Cortex of kidney (tissue), 1 donor: ENCODE measurements around the gene GGN.
"Not testable (repeated sequence)": the region's sequence is repeated elsewhere in the genome, so short reads cannot be mapped to it uniquely, and the experiment has no call there.

Experiments
- DNase-seq: peaks from one replicate; lab custom pipeline; 2025; lab: John Stamatoyannopoulos, UW

The GGN gene

DNA sequence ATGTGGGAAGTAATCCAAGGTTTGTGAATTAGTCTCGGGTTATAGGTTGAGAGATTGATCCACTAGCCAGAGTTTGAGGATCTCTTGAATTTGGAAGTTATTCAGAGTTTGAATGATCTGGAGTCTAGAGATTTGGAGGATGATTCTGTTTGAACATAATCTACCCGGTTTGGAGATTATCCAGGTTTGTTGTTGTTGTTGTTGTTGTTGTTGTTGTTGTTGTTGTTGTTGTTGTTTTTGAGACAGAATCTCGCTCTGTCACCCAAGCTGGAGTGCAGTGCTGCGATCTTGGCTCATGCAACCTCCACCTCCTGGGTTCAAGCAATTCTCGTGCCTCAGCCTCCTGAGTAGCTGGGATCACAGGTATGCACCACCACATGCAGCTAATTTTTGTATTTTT lies 24.1 kb upstream of the GGN start:
- DNase-seq, result not testable (repeated sequence)

DNA sequence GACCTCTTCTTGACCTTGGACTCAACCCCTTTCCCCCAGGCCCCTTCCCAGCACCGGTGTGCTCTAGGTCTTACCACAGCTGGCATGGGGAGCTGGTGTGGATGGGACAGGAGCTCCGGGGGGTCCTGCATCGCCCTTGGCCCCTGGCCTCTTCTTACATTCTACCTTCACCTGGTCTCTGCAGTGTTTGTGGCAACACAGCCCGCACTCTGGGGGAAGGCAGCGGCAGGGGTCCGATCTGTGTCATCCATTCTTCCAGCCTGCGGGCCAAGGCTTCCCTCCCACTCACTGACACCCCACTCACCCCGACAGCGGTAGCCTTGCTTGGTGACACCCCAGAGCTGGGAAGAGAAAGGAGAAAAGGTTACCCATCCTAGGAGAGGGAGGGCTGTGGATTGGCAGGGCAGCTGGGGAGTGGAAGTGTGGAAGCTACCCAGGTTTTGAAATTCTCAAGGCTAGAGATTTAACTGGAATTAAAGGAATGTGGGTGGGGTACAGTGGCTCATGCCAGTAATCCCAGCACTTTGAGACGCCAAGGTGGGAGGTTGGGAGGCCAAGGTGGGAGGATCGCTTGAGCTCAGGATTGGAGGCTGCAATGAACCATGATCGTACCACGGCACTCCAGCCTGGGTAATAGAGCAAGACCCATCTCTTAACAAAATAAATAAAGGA lies 23.3 kb upstream of the GGN start:
- DNase-seq, result no peak

GRCh38 chr19:38410407-38410806 lies 22.6 kb upstream of the GGN start:
- not testable (repeated sequence) for DNase-seq

- no peak for DNase-seq
These were observed 21.8 kb upstream of the GGN start for GRCh38 chr19:38409631-38410133.

- DNase-seq, result no peak
These were observed 17.4 kb upstream of the GGN start for GRCh38 chr19:38405276-38405675.

GRCh38 chr19:38404858-38405257 lies 17.0 kb upstream of the GGN start:
- DNase-seq, result no peak

DNA sequence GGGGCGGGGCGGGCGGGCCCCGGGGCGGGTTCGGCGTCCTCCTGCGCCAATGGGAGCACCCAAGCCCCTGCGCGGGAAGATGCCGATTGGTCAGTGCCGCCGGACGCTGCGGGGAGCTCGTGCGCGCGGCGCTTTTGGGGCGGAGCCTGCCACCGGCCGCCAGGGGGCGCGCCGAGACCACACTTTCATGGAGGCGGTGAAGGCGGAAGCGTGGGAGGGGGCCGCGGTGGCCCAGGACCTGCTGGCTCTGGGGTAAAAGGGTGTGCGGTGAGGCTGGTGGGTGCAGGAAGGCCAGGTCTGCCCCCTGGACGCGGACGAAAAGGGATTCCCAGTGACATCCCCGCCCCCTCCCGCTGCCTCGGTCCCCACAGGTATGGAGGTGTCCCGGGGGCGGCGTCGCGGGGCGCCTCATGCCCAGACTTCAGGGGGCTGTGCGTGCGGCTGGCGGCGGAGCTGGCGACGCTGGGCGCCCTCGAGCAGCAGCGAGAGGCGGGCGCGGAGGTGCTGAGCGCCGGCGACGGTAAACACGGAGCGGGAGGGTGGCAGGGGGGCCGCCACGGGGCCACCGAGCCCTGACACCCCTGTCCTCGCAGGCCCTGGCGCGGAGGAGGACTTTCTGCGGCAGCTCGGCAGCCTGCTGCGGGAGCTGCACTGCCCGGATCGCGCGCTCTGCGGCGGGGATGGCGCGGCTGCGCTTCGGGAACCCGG lies 15.3 kb upstream of the GGN start, which contains the start of gene FAM98C:
TSS of gene FAM98C (plus strand) at position 127 of the 708 bp plus-strand sequence. CDS start at position 188, 61 bp downstream.
- no peak for DNase-seq

DNA sequence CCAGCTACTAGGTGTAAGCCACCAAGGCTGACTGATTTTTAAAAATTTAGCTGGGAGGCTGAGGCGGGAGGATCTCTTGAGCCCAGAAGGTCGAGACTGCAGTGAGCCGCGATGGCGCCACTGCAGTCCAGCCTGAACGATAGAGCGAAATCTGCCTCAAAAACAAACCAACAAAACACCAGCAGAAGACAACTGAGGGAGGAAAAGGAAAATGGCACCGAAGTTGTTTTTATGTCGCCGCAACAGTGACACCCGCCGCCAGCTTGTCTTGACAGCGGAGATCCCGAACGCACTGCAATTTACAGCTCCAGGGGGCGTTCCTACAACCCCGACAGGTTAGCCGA lies 14.8 kb upstream of the GGN start:
- DNase-seq, result no peak

- DNase-seq, result no peak
These were observed 13.3 kb upstream of the GGN start for GRCh38 chr19:38401148-38401547.

- no peak for DNase-seq
These were observed 12.5 kb upstream of the GGN start for GRCh38 chr19:38400361-38400760.

DNA sequence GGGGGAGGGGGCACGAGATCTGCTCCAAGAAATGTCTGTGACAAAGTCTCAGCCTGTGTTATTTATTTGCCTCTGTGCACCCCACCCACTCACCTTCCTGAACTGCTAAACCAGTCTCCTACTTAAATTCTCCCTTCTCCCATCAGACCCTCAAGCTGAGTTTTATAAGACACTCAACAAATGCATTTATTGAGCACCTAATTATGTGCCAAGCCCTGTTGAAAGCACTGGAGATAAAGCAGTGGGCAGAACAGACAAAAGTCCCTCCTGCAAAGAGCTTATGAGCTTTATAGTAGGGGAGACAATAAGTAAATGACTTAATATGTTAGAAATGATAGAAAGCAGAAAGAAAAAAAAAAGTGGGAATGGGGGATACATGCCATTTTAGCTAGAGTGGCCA lies 11.7 kb upstream of the GGN start:
- DNase-seq, result no peak

- DNase-seq, result no peak
These were observed 11.2 kb upstream of the GGN start for GRCh38 chr19:38399081-38399480.

DNA sequence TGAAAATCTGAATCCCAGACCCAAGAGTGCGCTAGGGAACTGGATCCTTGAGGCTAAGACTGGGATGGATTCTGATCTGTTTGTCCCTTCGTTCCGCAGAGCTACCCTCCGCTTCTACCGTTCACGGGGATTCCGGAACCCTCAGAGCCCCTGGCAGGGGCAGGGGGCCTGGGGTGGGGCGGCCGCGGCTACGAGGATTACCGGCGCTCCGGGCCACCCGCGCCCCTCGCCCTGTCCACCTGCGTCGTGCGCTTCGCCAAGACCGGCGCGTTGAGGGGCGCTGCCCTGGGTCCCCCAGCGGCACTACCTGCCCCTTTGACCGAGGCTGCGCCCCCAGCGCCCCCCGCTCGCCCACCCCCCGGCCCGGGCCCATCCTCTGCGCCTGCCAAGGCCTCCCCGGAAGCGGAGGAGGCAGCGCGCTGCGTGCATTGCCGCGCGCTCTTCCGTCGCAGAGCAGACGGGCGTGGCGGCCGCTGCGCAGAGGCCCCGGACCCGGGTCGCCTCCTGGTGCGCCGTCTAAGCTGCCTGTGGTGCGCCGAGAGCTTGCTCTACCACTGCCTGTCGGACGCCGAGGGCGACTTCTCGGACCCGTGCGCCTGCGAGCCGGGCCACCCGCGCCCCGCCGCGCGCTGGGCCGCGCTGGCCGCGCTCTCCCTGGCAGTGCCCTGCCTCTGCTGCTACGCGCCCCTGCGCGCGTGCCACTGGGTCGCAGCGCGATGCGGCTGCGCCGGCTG lies 7.7 kb upstream of the GGN start:
- no peak for DNase-seq

- no peak for DNase-seq
These were observed 6.7 kb upstream of the GGN start for GRCh38 chr19:38394488-38394887.

DNA sequence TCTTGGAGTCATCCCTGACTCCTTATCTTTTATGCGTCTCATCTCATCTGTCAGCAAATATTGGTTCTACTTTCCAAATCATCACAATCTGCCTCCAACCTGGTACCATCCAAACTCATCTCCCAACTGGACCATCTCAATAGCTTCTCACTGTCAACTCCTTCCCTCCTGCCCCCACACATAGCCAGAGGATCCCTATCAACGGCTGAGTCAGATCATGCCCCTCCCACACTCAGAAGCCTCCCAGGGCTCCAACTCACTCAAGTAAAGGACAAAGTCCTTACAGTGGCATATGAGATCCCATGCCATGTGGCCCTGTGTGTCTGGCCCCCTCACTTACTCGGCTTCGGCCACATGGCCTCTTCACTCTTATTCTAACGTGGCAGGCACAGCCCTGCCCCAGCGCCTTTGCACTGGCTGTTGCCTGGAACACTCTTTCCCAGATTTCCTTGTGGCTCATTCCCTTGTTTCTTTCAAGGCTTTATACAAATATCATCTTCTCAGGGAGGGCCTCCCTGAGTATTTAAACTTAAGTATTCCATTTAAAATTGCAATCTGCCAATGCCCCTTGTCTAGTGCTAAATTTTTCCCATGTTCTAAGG lies 5.0 kb upstream of the GGN start:
- DNase-seq, result no peak

GRCh38 chr19:38391911-38392464 lies 4.2 kb upstream of the GGN start:
- no peak for DNase-seq

DNA sequence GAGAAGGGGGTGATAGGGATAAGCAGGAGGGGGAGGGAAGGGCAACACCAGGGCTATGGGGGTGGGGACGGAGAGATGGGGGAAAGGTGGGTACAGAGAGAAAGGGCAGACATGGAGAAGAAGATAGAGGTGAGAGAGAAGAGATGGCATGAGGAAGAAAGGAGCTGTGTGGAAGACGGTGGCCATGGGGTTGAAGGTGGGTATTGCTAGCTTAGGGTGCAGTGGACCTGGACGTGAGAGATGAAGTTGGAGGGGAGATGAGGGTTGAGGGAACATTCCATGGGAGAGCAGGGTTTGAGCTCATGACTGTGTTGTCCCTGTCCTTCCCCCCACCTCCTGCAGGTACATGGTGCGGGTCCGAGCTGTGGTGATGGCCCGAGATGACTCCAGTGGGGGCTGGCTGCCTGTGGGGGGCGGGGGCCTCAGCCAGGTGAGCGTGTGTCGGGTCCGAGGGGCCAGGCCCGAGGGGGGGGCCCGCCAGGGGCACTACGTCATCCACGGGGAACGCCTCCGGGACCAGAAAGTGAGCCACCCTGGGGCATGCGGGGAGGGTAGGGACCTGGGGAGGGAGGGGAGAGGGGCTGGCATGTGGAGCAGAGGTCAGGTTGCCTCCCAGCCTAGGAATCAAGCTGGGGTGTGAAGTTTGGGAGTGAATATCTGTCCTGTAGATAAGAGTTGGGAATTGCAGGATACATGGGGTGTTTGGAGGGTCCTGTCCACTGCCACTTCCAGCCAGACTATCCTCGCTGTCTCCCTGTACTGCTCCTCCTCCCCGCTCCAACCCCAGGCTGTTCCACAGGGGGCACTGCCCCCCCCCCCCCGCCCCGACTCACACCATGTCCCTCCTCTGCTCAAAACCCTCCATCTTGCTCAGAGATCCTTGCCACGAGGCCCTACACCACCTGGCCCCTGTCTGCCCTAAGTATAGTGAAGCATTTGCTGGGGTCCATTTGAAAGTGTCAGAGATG lies 2.4 kb upstream of the GGN start:
- DNase-seq, result no peak

DNA sequence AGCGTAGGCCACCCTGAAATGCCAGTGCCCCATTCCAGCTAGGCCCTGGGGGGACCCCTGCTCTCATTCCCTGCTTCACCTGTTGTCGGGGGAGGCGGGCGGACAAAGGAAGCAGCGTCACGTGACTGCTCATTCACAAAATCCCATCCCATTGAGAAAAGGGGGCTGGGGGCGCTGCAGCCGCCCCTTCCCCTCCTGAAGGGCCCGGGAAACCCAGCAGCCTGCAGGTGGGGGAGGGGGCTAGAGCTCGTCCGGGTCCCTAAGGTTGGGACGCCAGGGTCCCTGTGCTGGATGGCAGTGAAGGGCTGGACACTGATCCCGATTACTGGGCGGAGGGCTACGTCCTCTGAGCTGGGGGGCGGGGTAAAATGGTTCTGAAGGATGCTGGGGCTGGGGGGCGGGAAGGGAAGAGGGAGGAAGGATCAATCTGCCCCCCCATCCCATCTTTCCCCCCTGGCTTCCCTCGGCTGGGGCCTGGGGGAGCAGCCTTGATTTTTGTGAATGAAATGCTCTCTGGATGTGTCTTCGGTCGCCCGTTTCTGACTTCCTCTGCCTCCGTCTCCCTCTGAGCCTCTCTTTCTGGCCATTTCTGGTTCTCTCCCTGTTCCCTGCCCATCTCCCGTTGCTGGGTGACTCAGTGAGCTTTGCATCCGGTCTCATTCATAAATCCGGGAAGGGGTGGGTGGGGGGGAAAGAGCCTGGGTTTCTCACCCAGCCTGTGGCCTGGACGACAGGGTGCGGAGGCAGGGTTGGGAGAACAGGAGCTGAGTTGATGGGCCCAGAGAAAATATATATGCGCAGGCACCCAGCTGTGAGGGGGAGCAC lies 1.5 kb upstream of the GGN start:
- DNase-seq, result no peak

DNA sequence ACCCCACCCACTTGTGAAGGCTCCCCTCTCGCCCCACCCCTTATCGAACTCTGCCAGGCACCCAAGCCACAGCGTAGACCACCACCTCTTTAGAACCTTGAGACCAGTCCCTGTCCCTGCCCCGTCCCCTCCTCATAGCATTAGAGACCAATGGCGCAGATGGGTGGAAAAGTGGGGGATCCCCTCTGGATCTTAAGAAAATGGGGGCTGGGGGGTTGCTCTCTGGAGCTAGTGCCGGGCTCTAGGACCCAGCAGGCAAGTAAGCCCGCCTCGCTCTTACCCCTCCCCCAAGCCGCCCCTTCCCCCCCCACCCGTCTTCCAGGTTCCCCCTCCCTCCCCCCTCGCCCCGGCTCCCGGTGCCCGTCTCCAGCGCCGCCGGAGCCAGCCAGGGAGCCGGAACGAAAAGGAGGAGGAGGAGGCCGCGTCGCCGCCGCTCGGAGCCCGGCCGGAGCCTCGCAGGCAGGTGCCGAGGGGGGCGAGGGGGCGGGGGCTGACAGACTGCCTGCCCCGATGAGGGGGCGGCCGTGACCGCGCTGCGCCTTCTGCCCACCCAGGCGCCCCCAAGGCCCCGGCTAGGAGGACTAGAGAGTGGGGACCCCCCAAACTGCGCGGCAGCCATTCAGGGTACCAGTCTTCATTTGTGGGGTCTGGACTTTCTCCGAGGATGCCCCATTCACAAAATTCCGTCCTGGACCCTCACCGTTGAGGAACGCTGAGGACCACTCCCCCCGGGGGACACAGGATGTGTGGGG lies 691 bp upstream of the GGN start, which contains the start of gene SPRED3:
TSS of gene SPRED3 (plus strand) at position 349 of the 752 bp plus-strand sequence. CDS start 1,606 bp downstream, outside the sequence.
- no peak for DNase-seq
